Measurements from ENCODE around the gene TGIF2LX. TPM values are rescaled to one million over a fixed set of nuclear protein-coding genes. Genes with fewer than 3 reads are reported as not detected.
"Not testable (repeated sequence)": the region's sequence is repeated elsewhere in the genome, so short reads cannot be mapped to it uniquely, and the experiment has no call there.

Gene TGIF2LX
- not detected for total RNA-seq
- polyA plus RNA-seq, result not detected
- long read RNA-seq, donor 1, result 0 reads
- long read RNA-seq, donor 2, result 0 reads

DNA sequence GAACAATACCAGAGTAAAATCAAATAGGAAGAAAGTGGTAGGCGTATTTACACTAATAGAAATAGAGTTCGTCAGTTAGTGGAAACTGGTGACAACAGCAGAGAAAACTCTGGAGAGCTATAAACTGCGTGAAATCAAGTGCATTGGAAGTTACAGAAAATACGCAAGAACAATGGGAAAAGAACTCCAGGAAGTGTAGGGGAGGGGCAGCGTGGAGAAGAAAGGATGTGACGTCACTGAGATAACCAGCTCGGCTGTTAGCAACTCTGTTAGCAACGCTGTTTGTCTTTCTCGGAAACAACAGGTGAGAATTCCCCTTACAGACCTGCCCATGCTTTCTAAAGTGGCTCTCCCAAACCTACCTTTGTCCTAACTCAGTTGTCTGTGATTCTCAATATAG is at the start of gene TGIF2LX:
Gene TGIF2LX, plus strand, starts transcription at position 244 of the 400 bp plus-strand sequence. CDS start 178 bp downstream, outside the sequence.
- H3K9me3 ChIP-seq; H3K27me3 ChIP-seq (ENCODE audit: insufficient read depth in 3 of 3, low read length in 2 of 3); intact Hi-C loops (cut with DNase I); H3K36me3 ChIP-seq (ENCODE audit: insufficient read depth in 1 of 2, low read depth in 1 of 2); H3K27ac ChIP-seq; H3K4me1 ChIP-seq; DNase-seq; H3K4me3 ChIP-seq; ATAC-seq: not testable (repeated sequence)
- WGBS, 3 donors, result 65 to 77% (median 74%) methylated on average over 9 of the region's 9 CpGs

- H3K27me3 ChIP-seq (ENCODE audit: insufficient read depth in 3 of 3, low read length in 2 of 3); H3K36me3 ChIP-seq (ENCODE audit: insufficient read depth in 1 of 2, low read depth in 1 of 2); intact Hi-C loops (cut with DNase I); H3K4me3 ChIP-seq; H3K9me3 ChIP-seq; H3K27ac ChIP-seq; ATAC-seq; H3K4me1 ChIP-seq; DNase-seq: not testable (repeated sequence)
- WGBS, 3 donors, result 78 to 85% (median 82%) methylated on average over 12 to 16 of the region's 18 CpGs
These were observed 728 bp downstream of the TGIF2LX start for GRCh38 chrX:89922338-89922934.

- H3K4me1 ChIP-seq; H3K27me3 ChIP-seq (ENCODE audit: insufficient read depth in 3 of 3, low read length in 2 of 3); H3K9me3 ChIP-seq; DNase-seq; intact Hi-C loops (cut with DNase I); H3K27ac ChIP-seq; H3K36me3 ChIP-seq (ENCODE audit: insufficient read depth in 1 of 2, low read depth in 1 of 2); ATAC-seq; H3K4me3 ChIP-seq: not testable (repeated sequence)
- 66 to 75% (median 70%) methylated on average over 5 of the region's 5 CpGs for WGBS, 3 donors
These were observed 21.4 kb downstream of the TGIF2LX start for GRCh38 chrX:89943077-89943476.

DNA sequence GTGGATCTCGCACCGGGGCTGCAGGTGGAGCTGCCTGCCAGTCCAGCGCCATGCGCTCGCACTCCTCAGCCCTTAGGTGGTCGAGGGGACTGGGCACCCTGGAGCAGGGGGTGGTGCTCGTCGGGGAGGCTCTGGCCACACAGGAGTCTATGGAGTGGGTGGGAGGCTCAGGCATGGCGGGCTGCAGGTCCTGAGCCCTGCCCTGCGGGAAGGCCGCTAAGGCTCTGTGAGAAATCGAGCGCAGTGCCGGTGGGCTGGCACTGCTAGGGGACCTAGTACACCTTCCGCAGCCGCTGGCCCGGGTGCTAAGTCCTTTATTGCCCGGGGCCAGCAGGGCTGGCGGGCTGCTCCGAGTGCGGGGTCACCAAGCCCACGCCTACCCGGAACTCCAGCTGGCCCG is 43.9 kb downstream of the TGIF2LX start:
- H3K27ac ChIP-seq; H3K4me3 ChIP-seq; ATAC-seq; H3K9me3 ChIP-seq; H3K4me1 ChIP-seq; DNase-seq; H3K27me3 ChIP-seq (ENCODE audit: insufficient read depth in 3 of 3, low read length in 2 of 3); intact Hi-C loops (cut with DNase I); H3K36me3 ChIP-seq (ENCODE audit: insufficient read depth in 1 of 2, low read depth in 1 of 2): not testable (repeated sequence)
- WGBS, 3 donors, result 90 to 96% (median 92%) methylated on average over 9 to 24 of the region's 24 CpGs

Measured in psoas muscle (tissue), 8 donors.